Esophagus muscularis mucosa (tissue), 4 donors: ENCODE results near the gene GPR153. TPM values are rescaled to one million over a fixed set of nuclear protein-coding genes. Genes with fewer than 3 reads are reported as not detected.

ENCODE experiments used
- DNase-seq: peaks from one replicate; pipeline ENCODE4 v3.0.0-alpha.2; 2017; ENCODE audit errors: extremely low spot score
- H3K27ac ChIP-seq, 4 donors: fragments of 200-600 bp; sonication (generic); replicated peaks in 1 of 4; 1 replicate in 3 of 4; 2 replicates in 1 of 4; pipeline ENCODE4 v1.5.1; 2016 to 2019; ENCODE audit warnings: mild to moderate bottlenecking in 1 of 4
- H3K27me3 ChIP-seq, 4 donors: fragments of 200-600 bp; sonication (generic); one replicate each; pipeline versions ENCODE4 v1.5.1 to v1.6.0; 2016 to 2019
- H3K36me3 ChIP-seq, 4 donors: fragments of 200-600 bp; sonication (generic); one replicate each; pipeline ENCODE4 v1.5.1; 2016 to 2019
- H3K4me1 ChIP-seq, 4 donors: fragments of 200-600 bp; sonication (generic); one replicate each; pipeline ENCODE4 v1.5.1; 2016 to 2019
- H3K4me3 ChIP-seq, 4 donors: fragments of 200-600 bp; sonication (generic); 1 replicate in 2 of 4; 2 replicates in 2 of 4; pipeline ENCODE4 v1.5.1; 2016 to 2019; ENCODE audit warnings: mild to moderate bottlenecking in 4 of 4, moderate library complexity in 1 of 4
- H3K9me3 ChIP-seq, 4 donors: fragments of 200-600 bp; sonication (generic); 1 replicate in 3 of 4; 2 replicates in 1 of 4; pipeline ENCODE4 v1.5.1; 2016 to 2019
- CTCF ChIP-seq, 3 experiments: fragments of 200-600 bp in 2 of 3; fragments of 450-650 bp in 1 of 3; sonication (generic) in 2 of 3; IDR thresholded peaks; one replicate each; pipeline ENCODE4 v1.5.1; 2017 to 2019; ENCODE audit warnings: antibody characterized with exemption in 3 of 3, mild to moderate bottlenecking in 2 of 3, moderate library complexity in 1 of 3
- EP300 ChIP-seq: sonication (generic); formaldehyde crosslinking; IDR thresholded peaks from one replicate; pipeline ENCODE4 v1.6.1; 2017; ENCODE audit warnings: antibody characterized with exemption
- POLR2A ChIP-seq: fragments of 450-650 bp; IDR thresholded peaks from one replicate; pipeline ENCODE4 v1.6.1; 2017; ENCODE audit warnings: antibody characterized with exemption, moderate library complexity, mild to moderate bottlenecking, low read depth
- POLR2AphosphoS5 ChIP-seq, 2 donors: sonication (generic); formaldehyde crosslinking; IDR thresholded peaks; one replicate each; pipeline ENCODE4 v1.6.1; 2017; ENCODE audit warnings: antibody characterized with exemption in 2 of 2
- WGBS: methylation state at CpG from one replicate; pipeline ENCODE4 v1.1.5; 2018; 5-methylcytosine and 5-hydroxymethylcytosine counted together
- intact Hi-C: fragments of 100-400 bp; cut with DNase I; formaldehyde crosslinking; loops from one replicate; pipeline ENCODE4 v1.15.1; 2023
- total RNA-seq, 4 donors: library from RNA; depleted of rRNA; stranded (reverse); fragments of >200 nt; gene quantifications; one replicate each; pipeline versions ENCODE4 v1.1.0 to v1.2.1, GENCODE V29; 2016

The GPR153 gene
- total RNA-seq, 4 donors from 2014 or later, result 5.5 to 11.0 (median 9.3) TPM

GRCh38 chr1:6205849-6206519 lies 54.9 kb downstream of the GPR153 start, which contains the start of gene RNF207:
Gene RNF207, plus strand, starts transcription at chr1:6206119. Its CDS starts 417 bp downstream, at chr1:6206536.
- 6% methylated on average over 9 of the region's 66 CpGs for WGBS
- no peak for DNase-seq

DNA sequence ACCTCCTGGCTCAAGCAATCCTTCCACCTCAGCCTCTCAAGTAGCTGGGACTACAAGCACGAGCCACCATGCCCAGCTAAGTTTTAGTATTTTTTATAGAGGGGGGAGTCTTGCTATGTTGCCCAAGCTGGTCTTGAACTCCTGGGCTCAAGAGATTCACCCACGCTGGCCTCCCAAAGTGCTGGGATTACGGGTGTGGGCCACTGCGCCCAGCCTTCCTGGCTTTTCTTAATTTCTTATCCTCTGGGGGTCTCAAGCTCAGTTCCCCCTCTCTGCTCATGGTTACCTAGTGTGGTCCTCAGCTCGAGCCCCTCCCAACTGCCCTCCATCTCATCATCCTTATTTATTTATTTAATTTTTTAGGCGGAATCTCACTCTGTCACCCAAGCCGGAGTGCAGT lies 58.6 kb downstream of the GPR153 start:
- intact Hi-C loops, result no loop called here
- no peaks in the 10 kb centered on the region for H3K9me3 ChIP-seq
- TF ChIP-seq CTCF (IDR thresholded peaks at IDR 0.05) (no peak), EP300 (no peak), POLR2AphosphoS5 (IDR thresholded peaks at IDR 0.05) (no peak), POLR2A (no peak)
- H3K4me1 ChIP-seq, result peaks cover 50 to 60% (median 52%) of the 10 kb centered on the region in 4 donors
- no peak overlapping the region for H3K27ac ChIP-seq
- H3K27me3 ChIP-seq, result peaks cover 0 to 14% (median 4%) of the 10 kb centered on the region in 4 donors
- peaks cover 0 to 3% (median 1%) of the 10 kb centered on the region in 4 donors for H3K36me3 ChIP-seq
- WGBS, result 86% methylated on average over 7 of the region's 7 CpGs
- no peak for DNase-seq
- H3K4me3 ChIP-seq, result no peak overlapping the region

More at GRCh38 chr1:6205849-6206519, 54.9 kb downstream of the GPR153 start, which contains the start of gene RNF207:
- H3K9me3 ChIP-seq, result no peaks in the 10 kb centered on the region
- H3K36me3 ChIP-seq, result peaks cover 0 to 13% (median 11%) of the 10 kb centered on the region in 4 donors
- peak within 1 kb of the TSS; percentile 78 to 88 (median 82) for H3K27ac ChIP-seq
- peaks cover 0 to 15% (median 4%) of the 10 kb centered on the region in 4 donors for H3K27me3 ChIP-seq
- TF ChIP-seq POLR2AphosphoS5 (IDR thresholded peaks at IDR 0.05) (peak; percentile 35 to 58), CTCF (IDR thresholded peaks at IDR 0.05) (no peak), POLR2A (peak; percentile 59), EP300 (no peak)
- intact Hi-C loops, result loop anchor here (2.0 kb wide), 1 partner anchor 39 kb away; the partner anchor contains the start of gene HES3
- peak within 1 kb of the TSS; percentile 58 to 71 (median 64) for H3K4me3 ChIP-seq
- H3K4me1 ChIP-seq, result peaks cover 49 to 56% (median 53%) of the 10 kb centered on the region in 4 donors

DNA sequence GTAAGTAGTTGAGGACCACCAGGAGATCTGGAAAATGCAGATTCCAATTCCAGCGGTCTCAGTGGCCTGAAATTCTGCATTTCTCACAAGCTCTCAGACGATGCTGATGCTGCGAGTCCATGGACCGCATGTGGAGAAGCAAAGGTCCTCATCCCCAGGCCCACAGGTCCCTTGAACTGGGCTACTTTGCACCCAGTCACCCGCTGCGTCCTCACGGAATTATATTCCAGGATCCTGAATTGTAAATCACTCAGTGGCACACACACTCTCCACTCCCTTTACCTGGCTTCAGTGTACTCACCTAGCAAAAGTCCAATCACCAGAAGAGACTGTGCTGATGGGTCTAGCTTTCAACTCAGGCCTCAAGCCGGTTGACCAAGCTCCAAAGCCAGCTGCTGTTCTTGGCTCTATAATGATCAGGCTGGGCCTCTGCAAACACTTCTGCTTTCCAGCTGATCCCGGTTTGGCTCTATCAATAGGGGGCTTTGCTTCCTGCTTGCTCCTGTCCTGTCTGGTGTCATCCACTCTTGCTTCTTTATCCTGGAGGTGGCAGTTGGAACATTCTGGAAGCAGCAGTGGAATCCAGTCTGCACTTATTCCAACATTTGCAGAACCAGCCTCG lies 60.6 kb downstream of the GPR153 start:
- DNase-seq, result no peak
- TF ChIP-seq POLR2AphosphoS5 (IDR thresholded peaks at IDR 0.05), result no peak
- no peak for TF ChIP-seq EP300
- TF ChIP-seq CTCF (IDR thresholded peaks at IDR 0.05), result no peak
- TF ChIP-seq POLR2A, result no peak
- H3K4me1 ChIP-seq, result peaks cover 33 to 56% (median 44%) of the 10 kb centered on the region in 4 donors
- 73% methylated on average over 9 of the region's 10 CpGs for WGBS
- H3K4me3 ChIP-seq, result peak overlapping the region; percentile 81 to 99 (median 94)
- H3K36me3 ChIP-seq, result peaks cover 6 to 23% (median 20%) of the 10 kb centered on the region in 4 donors
- intact Hi-C loops, result no loop called here
- H3K9me3 ChIP-seq, result no peaks in the 10 kb centered on the region
- no peaks in the 10 kb centered on the region for H3K27me3 ChIP-seq
- H3K27ac ChIP-seq, result peak overlapping the region; percentile 75 to 88 (median 84)

GRCh38 chr1:6199298-6200187 lies 61.4 kb downstream of the GPR153 start, which contains the start of gene RPL22:
Gene RPL22, minus strand, starts transcription at chr1:6199595. Its CDS starts 22 bp downstream, at chr1:6199573.
- peak; percentile 99 for DNase-seq
- WGBS, result 2% methylated on average over 25 of the region's 53 CpGs
- H3K9me3 ChIP-seq, result no peaks in the 10 kb centered on the region
- peak within 1 kb of the TSS; percentile 81 to 99 (median 94) for H3K4me3 ChIP-seq
- no peaks in the 10 kb centered on the region for H3K27me3 ChIP-seq
- peak; percentile 67 for TF ChIP-seq POLR2A
- peak; percentile 94 to 98 for TF ChIP-seq POLR2AphosphoS5 (IDR thresholded peaks at IDR 0.05)
- peak in 1 of 3 experiments; percentile 55 for TF ChIP-seq CTCF (IDR thresholded peaks at IDR 0.05)
- no peak for TF ChIP-seq EP300
- H3K36me3 ChIP-seq, result peaks cover 13 to 30% (median 28%) of the 10 kb centered on the region in 4 donors
- H3K4me1 ChIP-seq, result peaks cover 27 to 48% (median 37%) of the 10 kb centered on the region in 4 donors
- intact Hi-C loops, result loop anchor here (10.0 kb wide), 1 partner anchor 205 kb away; the partner anchor contains the start of gene NPHP4
- peak within 1 kb of the TSS; percentile 75 to 88 (median 84) for H3K27ac ChIP-seq
